Karpas-422 (cell line): ENCODE measurements around the gene MKX. TPM values are rescaled to one million over a fixed set of nuclear protein-coding genes. Genes with fewer than 3 reads are reported as not detected.

ENCODE experiments used
- small RNA-seq: library from RNA; depleted of rRNA; stranded (forward); fragments of <200 nt; gene quantifications from one replicate; pipeline ENCODE3, GENCODE V24; 2014
- total RNA-seq: library from RNA; depleted of rRNA; stranded (reverse); fragments of >200 nt; shearing (Covaris generic); gene quantifications from 2 replicates; pipeline ENCODE4 v1.2.3, GENCODE V29; 2014; ENCODE audit warnings: low replicate concordance; rRNA removed

Gene MKX
- total RNA-seq, 1 experiment from 2014 or later, result not detected

Small RNA genes lying within 50 kb of the gene (small RNA-seq; reads per million reads assigned to genes)
- gene RN7SKP132, result not detected

Other genes starting within 250 kb of the MKX start
- 12.3 and 34.9 TPM in 2 replicates for gene RAB18, start 241.5 kb downstream of the MKX start, total RNA-seq